HG03139 (cell line): ENCODE results near the gene SPSB3.

Experiments
- ATAC-seq: cut with Tn5 transposase; IDR thresholded peaks from one replicate; pipeline ENCODE4 v1.9.1; 2021; ENCODE audit not compliant: unreplicated experiment

The SPSB3 gene

DNA sequence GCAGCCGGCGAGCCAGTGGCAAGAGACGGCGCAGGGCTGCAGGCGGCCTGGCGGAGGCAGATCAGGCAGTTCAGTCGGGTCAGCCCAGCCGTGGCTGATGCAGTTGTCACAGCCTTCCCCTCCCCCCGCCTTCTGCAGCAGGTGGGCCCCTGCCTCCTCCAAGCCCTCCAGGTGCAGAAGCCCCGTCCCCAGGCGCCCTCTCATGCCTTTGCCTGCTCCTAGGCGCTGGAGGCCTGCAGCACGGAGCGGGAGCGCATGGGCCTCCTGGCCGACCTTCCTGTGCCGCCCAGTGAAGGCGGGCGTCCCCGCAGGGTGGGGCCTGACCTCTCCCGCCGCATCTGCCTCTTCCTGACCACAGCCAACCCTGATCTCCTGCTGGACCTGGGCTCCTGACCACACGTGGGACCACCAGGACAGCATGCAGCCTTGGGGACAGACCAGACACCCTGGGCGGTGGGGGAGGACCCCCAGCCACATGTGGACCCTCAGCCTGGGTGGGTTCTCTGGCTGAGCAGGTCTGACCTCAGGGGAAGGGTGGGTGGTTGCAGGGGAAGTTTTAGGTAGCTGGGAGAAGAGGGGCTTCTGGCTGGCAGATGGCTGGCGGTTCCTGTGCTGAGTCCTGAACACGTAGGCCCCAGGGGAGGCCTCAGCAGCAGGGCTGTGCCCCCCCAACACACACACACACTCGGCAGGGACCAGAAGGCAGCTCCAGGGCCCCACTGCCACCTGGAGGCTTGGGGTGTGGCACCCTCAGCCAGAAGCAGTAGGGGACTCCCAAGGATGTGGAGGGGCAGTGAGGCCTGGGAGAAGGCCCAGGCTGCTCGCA, 6.3 kb downstream of the SPSB3 start:
- no peak for ATAC-seq

- no peak for ATAC-seq
Measured at GRCh38 chr16:1775006-1775845, 7.1 kb downstream of the SPSB3 start.

DNA sequence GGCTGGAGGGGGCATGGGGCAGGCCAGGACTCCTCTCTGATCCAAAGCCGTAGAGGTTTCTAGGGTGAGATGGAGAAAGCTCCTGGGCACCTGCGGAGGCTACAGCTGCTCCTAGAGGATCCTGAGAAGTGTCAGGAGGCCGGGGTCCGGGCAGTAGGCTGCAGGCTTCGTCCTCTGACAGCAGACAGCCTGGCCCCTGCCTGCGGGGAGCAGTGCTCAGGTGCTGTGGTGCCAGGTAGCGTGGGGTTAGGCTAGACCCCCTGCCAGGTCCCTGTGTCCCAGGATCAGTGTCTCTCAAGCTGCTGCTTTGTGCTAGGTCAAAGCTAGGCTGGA, 8.0 kb downstream of the SPSB3 start:
- ATAC-seq, result no peak

- no peak for ATAC-seq
Measured at GRCh38 chr16:1773703-1774447, 8.5 kb downstream of the SPSB3 start.

DNA sequence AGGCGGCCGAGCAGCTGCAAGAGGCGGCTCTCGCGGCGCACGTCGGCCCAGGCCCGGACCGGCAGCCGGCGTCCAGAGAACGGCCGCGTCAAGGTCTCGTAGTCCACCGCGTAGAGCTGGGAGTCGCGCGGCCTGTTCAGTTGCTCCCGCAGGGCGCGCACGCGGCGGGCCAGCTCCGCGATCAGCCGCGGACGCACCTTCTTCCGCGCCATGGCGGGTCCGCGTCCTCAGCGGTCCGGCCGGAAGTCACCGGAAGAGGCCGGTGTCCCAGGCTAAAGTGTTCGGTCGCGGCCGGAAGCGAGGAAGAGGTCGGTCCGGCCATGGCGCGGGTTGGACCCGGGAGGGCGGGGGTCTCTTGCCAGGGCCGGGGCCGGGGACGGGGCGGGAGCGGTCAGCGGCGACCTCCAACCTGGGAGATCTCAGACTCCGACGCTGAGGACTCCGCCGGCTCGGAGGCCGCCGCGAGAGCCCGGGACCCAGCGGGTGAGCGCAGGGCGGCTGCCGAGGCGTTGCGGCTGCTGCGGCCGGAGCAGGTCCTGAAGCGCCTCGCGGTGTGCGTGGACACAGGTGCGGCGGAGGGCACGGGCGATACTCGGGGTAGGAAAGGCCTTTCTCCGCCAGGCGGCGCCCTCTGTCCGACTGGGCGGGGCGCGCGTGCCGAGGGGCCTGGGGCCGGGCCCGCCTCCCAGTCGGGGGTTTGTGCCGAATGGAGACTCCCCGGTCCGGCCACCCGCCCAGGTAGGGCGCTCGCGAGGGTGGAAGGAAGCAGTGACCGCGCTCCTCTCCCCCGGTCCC, 9.3 kb downstream of the SPSB3 start, which contains the start of gene MRPS34:
Gene MRPS34, minus strand, starts transcription at position 227 of the 795 bp plus-strand sequence. Its CDS starts 15 bp downstream, at position 212.
- peak; percentile 41 for ATAC-seq

DNA sequence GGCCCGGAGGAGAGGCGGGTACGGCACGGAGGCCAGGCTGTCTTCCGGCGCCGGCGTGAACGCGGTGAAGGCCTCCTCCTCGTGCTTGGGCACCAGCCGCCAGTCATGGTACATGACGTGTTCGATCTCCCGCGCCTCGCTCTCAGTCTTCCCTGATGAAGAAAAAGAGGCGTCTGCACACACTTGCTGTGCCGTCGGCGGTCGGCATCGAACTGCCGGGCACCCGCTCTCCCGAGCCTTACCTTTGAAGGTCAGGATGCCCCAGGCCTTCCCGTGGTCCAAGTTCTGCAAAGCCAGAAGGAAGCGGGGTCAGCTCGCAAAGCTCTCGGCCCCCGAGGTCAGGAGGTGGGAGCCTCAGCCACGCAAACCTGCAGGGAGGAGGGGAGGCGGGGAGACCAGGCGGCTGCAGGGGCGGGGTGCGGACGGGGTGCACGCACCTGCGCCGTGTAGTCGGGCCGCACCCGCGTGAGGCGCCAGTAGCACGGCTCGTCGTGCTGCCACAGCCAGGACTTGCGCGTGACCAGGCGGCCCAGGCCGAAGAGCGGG, 9.9 kb downstream of the SPSB3 start, which contains the start of gene EME2:
Gene EME2, plus strand, starts transcription at position 449 of the 546 bp plus-strand sequence. CDS start 418 bp downstream, outside the sequence.
- ATAC-seq, result peak; percentile 4

DNA sequence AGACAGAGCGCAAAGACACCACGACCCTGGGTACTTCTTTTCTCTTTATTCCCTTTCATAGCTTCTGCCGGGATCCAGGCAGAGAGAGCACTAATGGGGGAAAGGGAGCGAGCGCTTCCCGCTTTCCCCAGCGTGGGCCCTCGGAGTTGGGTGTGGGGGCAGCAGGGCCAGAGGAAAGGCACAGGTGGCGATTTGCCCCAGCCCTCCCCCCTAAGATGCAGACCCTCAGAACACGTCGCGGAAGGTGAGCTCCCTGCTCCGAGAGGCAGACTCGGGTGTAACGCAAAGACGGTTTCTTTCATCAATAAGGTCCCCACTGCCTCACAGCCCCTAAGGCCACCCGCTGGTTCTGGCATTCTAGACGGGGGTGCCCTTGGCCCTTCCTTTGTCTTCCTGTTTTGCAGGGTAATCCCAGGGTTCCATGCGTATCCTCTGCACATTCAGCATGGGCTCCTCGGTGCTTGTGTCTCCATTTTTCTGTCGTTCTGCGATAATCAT, 10.5 kb downstream of the SPSB3 start:
- ATAC-seq, result no peak

- no peak for ATAC-seq
Measured at GRCh38 chr16:1771188-1771863, 11.0 kb downstream of the SPSB3 start, which contains the start of gene NME3. NME3 (minus strand) TSS chr16:1771543; CDS start chr16:1771534, 9 bp downstream.

DNA sequence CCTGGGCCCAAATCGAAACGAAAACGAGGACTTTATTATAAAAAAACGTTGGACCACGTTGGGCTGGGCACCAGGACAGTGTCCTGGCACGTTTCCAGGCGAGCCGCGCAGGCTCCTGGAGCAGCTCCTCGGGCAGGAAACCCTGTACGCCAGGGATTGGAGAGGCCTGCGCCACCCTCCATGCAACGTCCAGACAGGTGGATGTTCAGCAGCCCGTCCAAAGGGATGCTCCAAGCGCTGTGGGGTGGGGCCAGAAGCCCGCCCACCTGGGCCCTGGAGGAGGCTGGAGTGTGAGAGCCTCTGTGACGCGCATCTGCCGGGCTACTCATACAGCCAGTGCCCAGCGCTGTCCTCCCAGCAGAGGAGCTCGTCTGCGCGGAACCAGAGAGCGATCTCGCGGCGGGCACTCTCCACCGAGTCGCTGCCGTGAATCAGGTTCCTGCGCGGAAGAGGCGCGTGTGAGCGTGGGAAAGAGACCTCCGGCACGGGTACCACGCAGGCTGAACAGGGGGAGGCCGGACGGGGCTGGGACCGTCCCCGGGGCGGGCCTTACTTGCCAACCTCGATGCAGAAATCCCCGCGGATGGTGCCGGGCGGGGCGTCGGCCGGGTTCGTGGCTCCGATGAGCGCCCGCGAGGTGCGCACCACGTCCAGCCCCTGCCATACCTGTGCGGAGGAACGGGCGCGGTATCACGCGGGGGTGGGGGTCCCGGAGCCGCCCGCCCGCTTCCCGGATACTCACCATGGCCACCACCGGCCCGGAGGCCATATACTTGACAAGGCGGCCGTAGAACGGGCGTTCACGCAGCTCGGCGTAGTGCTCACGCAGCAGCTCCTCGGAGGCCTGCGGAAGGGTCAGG, 11.8 kb downstream of the SPSB3 start:
- no peak for ATAC-seq

GRCh38 chr16:1769402-1770300, 12.7 kb downstream of the SPSB3 start:
- ATAC-seq, result no peak

- ATAC-seq, result no peak
Measured at GRCh38 chr16:1768767-1769401, 13.5 kb downstream of the SPSB3 start.

GRCh38 chr16:1768061-1768766, 14.2 kb downstream of the SPSB3 start:
- no peak for ATAC-seq

DNA sequence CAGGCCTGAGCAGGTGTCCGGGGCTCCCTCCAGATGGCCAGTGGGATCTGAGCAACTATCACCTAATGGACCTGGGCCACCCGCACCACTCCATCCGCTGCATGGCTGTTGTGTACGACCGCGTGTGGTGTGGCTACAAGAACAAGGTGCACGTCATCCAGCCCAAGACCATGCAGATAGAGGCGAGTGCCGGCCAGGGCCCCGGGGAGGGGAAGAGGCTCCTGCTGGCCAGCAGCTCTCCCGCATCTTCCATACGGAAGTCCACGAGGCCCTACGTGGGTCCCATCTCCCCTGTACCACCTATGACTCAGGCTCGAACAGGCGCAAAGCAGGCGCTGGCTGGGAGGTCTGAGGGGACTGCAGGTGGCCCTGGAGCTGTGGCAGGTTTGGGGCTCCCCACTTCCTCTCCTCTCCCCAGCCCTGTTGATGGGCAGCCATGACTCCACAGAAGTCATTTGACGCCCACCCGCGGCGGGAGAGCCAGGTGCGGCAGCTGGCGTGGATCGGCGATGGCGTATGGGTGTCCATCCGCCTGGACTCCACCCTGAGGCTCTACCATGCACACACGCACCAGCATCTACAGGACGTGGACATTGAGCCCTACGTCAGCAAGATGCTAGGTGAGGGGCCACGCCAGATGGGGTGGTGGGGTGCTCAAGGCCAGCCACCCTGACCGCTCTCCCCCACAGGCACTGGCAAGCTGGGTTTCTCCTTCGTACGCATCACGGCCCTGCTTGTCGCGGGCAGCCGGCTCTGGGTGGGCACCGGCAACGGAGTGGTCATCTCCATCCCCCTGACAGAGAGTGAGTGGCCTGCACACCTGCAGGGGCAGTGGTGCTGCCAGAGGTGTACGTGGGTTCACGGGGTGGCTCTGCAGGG, 15.0 kb downstream of the SPSB3 start:
- no peak for ATAC-seq

GRCh38 chr16:1766701-1767100, 15.7 kb downstream of the SPSB3 start:
- no peak for ATAC-seq

DNA sequence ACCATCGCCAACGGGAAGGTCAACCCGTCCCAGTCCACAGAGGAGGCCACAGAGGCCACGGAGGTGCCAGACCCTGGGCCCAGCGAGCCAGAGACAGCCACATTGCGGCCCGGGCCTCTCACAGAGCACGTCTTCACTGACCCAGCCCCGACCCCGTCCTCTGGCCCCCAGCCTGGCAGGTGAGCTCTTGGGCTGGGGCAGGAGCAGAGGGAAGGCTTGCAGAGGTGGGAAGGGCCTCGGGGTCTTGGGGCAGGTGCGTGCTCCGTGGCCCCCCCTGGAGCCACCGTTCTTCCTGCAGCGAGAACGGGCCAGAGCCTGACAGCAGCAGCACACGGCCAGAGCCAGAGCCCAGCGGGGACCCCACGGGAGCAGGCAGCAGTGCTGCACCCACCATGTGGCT, 16.1 kb downstream of the SPSB3 start:
- ATAC-seq, result no peak
